Measurements from ENCODE around the gene TPST2.

TPST2 gene

DNA sequence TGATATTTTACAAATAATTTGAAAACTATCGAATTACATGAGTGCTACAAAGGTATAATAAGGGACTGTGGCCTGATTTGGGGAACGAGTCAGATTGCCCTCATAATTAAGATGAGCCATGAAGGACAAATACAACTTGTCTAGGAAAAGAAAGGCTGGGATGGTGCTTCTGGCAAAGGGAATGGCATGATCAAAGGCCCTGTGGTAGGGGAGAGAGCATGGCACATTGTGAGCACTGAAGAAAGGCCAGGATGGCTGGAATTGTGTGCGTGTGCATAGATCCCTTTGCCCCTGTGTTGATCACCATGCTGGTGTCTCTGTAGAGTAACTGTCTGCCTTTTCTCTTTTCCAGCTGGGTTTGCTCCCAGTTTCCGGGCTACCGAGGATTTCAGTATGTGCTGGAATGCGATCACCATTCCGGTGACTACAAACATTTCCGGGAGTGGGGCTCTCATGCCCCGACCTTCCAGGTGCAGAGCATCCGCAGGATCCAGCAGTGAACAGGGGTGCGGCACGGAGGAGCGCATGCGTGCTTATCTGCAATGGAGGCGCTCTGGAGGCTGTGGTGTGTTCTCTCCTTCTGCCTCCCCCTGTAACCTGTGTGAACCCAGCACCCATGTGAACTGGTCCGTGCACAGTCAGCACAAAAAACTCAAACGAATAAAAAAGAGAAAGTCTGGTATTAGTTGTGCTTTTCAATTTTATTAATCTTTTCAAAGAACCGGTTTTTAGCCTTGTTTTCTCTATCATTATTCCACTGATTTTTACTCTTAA lies 40.2 kb upstream of the TPST2 start:
- TF ChIP-seq, protein P1, sequence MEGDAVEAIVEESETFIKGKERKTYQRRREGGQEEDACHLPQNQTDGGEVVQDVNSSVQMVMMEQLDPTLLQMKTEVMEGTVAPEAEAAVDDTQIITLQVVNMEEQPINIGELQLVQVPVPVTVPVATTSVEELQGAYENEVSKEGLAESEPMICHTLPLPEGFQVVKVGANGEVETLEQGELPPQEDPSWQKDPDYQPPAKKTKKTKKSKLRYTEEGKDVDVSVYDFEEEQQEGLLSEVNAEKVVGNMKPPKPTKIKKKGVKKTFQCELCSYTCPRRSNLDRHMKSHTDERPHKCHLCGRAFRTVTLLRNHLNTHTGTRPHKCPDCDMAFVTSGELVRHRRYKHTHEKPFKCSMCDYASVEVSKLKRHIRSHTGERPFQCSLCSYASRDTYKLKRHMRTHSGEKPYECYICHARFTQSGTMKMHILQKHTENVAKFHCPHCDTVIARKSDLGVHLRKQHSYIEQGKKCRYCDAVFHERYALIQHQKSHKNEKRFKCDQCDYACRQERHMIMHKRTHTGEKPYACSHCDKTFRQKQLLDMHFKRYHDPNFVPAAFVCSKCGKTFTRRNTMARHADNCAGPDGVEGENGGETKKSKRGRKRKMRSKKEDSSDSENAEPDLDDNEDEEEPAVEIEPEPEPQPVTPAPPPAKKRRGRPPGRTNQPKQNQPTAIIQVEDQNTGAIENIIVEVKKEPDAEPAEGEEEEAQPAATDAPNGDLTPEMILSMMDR (IDR thresholded peaks at IDR 0.05; ENCODE audit: insufficient read depth, low read depth, low read length, missing control alignments), result no peak
- no peak overlapping the region for H3K4me3 ChIP-seq (ENCODE audit: low read depth, low read length)
- no peak for DNase-seq (ENCODE audit: low read depth)

DNA sequence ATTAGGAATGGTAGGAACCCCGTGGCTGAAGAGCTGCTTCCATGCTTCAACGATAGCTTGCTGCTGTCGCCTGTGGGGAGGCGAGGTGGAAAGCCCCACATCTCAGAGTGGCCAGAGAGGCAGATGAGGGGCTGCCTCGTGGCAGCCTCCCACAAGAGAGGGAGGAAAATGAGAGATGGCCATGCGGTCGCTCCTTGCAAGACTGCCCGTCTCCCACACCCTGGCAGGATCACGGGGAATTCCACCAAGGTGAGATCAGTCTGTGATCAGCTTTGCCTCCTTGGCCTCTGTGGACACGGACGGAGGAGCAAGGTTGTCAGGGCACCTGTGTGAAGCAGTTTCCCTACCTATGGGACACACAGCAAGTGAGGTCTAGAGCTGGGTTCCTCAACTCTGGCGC lies 34.9 kb upstream of the TPST2 start:
- TF ChIP-seq, protein P1 (IDR thresholded peaks at IDR 0.05; ENCODE audit: insufficient read depth, low read depth, low read length, missing control alignments), result no peak
- DNase-seq (ENCODE audit: low read depth), result no peak

DNA sequence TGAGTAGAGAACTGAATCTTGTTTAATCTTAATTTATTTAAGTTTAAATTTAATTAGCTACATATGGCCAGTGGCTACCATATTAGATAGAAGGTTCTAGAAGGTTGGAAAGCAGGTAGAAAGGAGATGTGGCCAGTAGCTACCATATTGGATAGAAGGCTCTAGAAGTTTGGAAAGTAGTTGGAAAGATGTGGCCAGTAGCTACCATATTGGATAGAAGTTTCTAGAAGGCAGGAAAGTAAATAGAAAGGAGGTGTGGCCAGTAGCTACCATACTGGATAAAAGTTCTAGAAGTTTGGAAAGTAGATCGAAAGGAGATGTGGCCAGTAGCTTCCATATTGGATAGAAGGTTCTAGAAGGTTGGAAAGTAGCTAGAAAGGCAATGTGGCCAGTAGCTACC lies 34.1 kb upstream of the TPST2 start:
- H3K4me3 ChIP-seq (ENCODE audit: low read depth, low read length), result no peak overlapping the region
- DNase-seq (ENCODE audit: low read depth), result no peak
- TF ChIP-seq, protein P1 (IDR thresholded peaks at IDR 0.05; ENCODE audit: insufficient read depth, low read depth, low read length, missing control alignments), result no peak

More for the DNA sequence above, 34.9 kb upstream of the TPST2 start:
- H3K4me3 ChIP-seq (ENCODE audit: low read depth, low read length), result no peak overlapping the region

DNA sequence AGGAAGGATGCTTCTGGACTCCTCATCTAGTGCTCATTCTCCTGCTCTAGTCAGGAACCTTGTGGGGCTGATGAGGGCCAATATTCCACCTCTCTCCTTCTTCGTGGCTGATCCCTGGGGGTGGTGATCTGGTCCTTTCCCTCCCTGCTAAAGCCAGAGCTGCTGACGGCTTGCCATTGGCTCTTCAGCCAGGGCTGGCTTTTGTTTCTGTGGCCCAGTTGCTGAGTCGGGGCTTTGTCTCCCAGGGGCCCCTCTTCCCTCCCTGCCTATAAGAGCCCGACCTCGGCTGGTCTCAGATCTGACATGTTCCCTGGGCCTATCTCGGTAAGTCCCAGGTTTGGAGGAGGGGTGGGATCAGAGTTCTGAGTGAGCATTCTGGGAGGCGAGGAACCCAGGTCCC lies 31.7 kb upstream of the TPST2 start, which contains the start of gene CRYBA4:
Gene CRYBA4 (plus strand): TSS at position 301 of the 400 bp plus-strand sequence. CDS start 634 bp downstream, outside the sequence.
- DNase-seq (ENCODE audit: low read depth), result no peak
- TF ChIP-seq, protein P1 (IDR thresholded peaks at IDR 0.05; ENCODE audit: insufficient read depth, low read depth, low read length, missing control alignments), result no peak
- no peak within 1 kb of the TSS for H3K4me3 ChIP-seq (ENCODE audit: low read depth, low read length)

DNA sequence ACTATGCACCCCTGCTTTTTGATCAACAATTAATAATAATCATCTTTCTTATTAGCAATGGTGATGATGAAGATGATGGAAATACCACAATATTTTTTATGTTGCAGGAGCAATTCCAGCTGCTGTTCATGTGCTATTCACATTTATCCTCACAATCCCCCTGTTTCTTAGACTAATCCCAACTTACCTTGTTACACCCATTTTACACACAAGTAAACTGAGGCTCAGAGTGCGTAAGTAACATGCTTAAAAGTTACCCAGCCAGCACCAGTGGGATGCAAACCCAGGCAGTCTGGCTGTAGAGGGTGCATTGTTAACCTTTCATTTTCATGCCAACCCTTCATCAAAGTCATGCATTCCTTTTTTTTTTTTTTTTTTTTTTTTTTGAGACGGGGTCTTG lies 30.3 kb upstream of the TPST2 start:
- DNase-seq (ENCODE audit: low read depth), result no peak
- H3K4me3 ChIP-seq (ENCODE audit: low read depth, low read length), result no peak overlapping the region
- TF ChIP-seq, protein P1 (IDR thresholded peaks at IDR 0.05; ENCODE audit: insufficient read depth, low read depth, low read length, missing control alignments), result no peak

DNA sequence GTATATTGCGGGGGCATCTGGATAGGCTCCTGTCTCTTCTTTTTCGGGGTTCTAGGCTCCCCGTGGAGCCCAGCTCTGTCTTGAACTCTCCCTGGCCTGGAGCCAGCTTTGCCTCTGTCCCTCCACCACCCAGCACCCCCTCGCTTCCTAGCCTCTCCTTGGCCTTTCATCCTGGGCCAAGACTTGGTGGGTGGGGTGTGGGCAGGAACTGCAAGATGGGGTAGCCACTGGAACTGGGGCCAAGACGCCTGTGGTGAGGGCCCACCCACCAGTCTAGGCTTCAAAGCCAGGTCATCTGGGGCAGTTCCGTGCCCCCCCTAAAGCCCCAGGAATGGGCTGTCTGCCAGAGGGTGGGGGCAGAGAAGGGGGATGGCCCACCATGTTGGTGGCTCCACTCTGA lies 29.6 kb upstream of the TPST2 start:
- DNase-seq (ENCODE audit: low read depth), result no peak
- no peak overlapping the region for H3K4me3 ChIP-seq (ENCODE audit: low read depth, low read length)
- TF ChIP-seq, protein P1 (IDR thresholded peaks at IDR 0.05; ENCODE audit: insufficient read depth, low read depth, low read length, missing control alignments), result no peak

DNA sequence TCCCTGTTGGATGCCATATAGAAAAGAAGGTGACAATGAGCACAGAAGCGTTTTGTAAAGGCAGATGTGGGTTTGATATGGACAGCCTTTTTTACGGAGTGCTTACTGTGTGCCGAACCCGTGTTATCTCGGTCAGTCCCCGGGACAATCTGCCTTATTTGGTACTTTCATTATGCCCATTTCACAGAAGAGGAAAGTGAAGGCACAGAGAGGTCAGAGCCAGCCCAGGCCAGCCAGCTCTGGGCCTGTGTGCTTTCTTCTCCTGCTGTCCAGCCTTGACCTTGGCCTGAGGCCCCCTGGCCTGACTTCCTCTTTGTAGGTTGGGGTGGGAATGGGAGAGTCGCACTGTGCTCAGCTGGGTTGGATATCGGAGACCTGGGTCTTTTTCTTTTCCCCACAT lies 28.5 kb upstream of the TPST2 start:
- TF ChIP-seq, protein P1 (IDR thresholded peaks at IDR 0.05; ENCODE audit: insufficient read depth, low read depth, low read length, missing control alignments), result no peak
- no peak overlapping the region for H3K4me3 ChIP-seq (ENCODE audit: low read depth, low read length)
- DNase-seq (ENCODE audit: low read depth), result no peak

All from GM12865 (cell line).